PC-9 (cell line): Measurements from ENCODE around the gene RYR1. TPM values are rescaled to one million over a fixed set of nuclear protein-coding genes. Genes with fewer than 3 reads are reported as not detected.
"Not testable (repeated sequence)": the region's sequence is repeated elsewhere in the genome, so short reads cannot be mapped to it uniquely, and the experiment has no call there.

Experiments
- BruUV-seq: library from RNA; stranded (reverse); fragments of 400-500 nt; replicated peaks from 2 replicates; lab custom pipeline; 2021; lab: Mats Ljungman, UMichigan
- CTCF ChIA-PET: fragments of 300-600 bp; sonication (Branson Sonifier 250); formaldehyde crosslinking; loops from one replicate; lab custom pipeline; 2022; ENCODE audit warnings: antibody characterized with exemption; lab: Charles Lee
- POLR2A ChIA-PET: fragments of 300-600 bp; sonication (Branson Sonifier 250); formaldehyde crosslinking; loops from one replicate; lab custom pipeline; 2022; ENCODE audit warnings: antibody characterized with exemption; ENCODE audit not compliant: unreplicated experiment; lab: Charles Lee
- DNase-seq, 2 experiments: peaks; one replicate each; pipeline versions ENCODE4 v3.0.0 to v3.0.0-alpha.2; 2015 to 2022; ENCODE audit warnings: mixed read lengths in 1 of 2
- H2AFZ ChIP-seq: fragments of 200-600 bp; sonication (generic); 2 replicates; pipeline ENCODE4 v1.8.1; 2017; ENCODE audit warnings: antibody characterized with exemption
- H3F3A ChIP-seq: fragments of 200-600 bp; sonication (generic); 2 replicates; pipeline ENCODE4 v1.8.1; 2017; ENCODE audit warnings: antibody characterized with exemption, mild to moderate bottlenecking, low read depth; ENCODE audit not compliant: insufficient read depth
- H3K27ac ChIP-seq: fragments of 200-600 bp; sonication (generic); 2 replicates; pipeline ENCODE4 v1.6.1; 2016; ENCODE audit warnings: mixed run types
- H3K27me3 ChIP-seq: fragments of 200-600 bp; sonication (generic); 2 replicates; pipeline ENCODE4 v1.6.1; 2016; ENCODE audit warnings: low read depth, mixed run types; ENCODE audit not compliant: insufficient read depth
- H3K36me3 ChIP-seq: fragments of 200-600 bp; sonication (generic); 2 replicates; pipeline ENCODE4 v1.6.1; 2016; ENCODE audit warnings: low read depth, mixed run types
- H3K4me1 ChIP-seq: fragments of 200-600 bp; sonication (generic); replicated peaks from 2 replicates; pipeline ENCODE4 v1.6.1; 2016; ENCODE audit warnings: mixed run types; ENCODE audit not compliant: insufficient read depth
- H3K4me2 ChIP-seq: fragments of 200-600 bp; sonication (generic); 2 replicates; pipeline ENCODE4 v1.6.1; 2017; ENCODE audit warnings: mixed run types
- H3K4me3 ChIP-seq: fragments of 200-600 bp; sonication (generic); 2 replicates; pipeline ENCODE4 v1.6.1; 2016; ENCODE audit warnings: mixed run types
- H3K79me2 ChIP-seq: fragments of 200-600 bp; sonication (generic); 2 replicates; pipeline ENCODE4 v1.6.1; 2017; ENCODE audit warnings: low read depth, mixed run types
- H3K9me2 ChIP-seq: fragments of 200-600 bp; sonication (generic); 2 replicates; pipeline ENCODE4 v1.8.1; 2017; ENCODE audit warnings: mild to moderate bottlenecking; ENCODE audit not compliant: insufficient read depth
- H3K9me3 ChIP-seq: fragments of 200-600 bp; sonication (generic); 2 replicates; pipeline ENCODE4 v1.8.1; 2016; ENCODE audit warnings: low read depth; ENCODE audit not compliant: insufficient read depth
- H4K20me1 ChIP-seq: fragments of 200-600 bp; sonication (generic); 2 replicates; pipeline ENCODE4 v1.8.1; 2017; ENCODE audit not compliant: insufficient read depth
- EZH2 ChIP-seq: fragments of 200-600 bp; sonication (generic); IDR thresholded peaks from 2 replicates; pipeline ENCODE4 v1.8.0; 2017; ENCODE audit warnings: antibody characterized with exemption, low read depth
- intact Hi-C: fragments of 100-400 bp; cut with micrococcal nuclease; formaldehyde crosslinking; loops from one replicate; pipeline ENCODE4 v1.10.0; 2022; ENCODE audit not compliant: unreplicated experiment
- total RNA-seq: library from RNA; stranded (reverse); gene quantifications from 2 replicates; pipeline ENCODE4 v1.2.3, GENCODE V29; 2021
- TF ChIP-seq, protein P1 (sequence below): fragments of 200-600 bp; sonication (generic); conservative IDR thresholded peaks from 2 replicates; pipeline ENCODE4 v1.6.1; 2017; ENCODE audit warnings: mixed run types, antibody characterized with exemption, mild to moderate bottlenecking, moderate library complexity

RYR1 gene
- total RNA-seq, 1 experiment from 2014 or later, result 1.0 TPM

- Histone ChIP-seq H3K4me1 (no peaks in the 10 kb centered on the region), H3K36me3 (no peaks in the 10 kb centered on the region), H3K9me2 (no peaks in the 10 kb centered on the region), H3K9me3 (no peaks in the 10 kb centered on the region), H3K27ac (no peak within 1 kb of the TSS), H2AFZ (no peak within 1 kb of the TSS), H4K20me1 (no peaks in the 10 kb centered on the region), H3K4me3 (no peak within 1 kb of the TSS), H3K4me2 (no peak within 1 kb of the TSS), H3K79me2 (no peaks in the 10 kb centered on the region), H3F3A (no peaks in the 10 kb centered on the region), H3K27me3 (peaks cover 11% of the 10 kb centered on the region)
- no peak for DNase-seq
- intact Hi-C loops, result no loop called here
- BruUV-seq, result no TSS peak
- CTCF ChIA-PET, result no interaction called here
- TF ChIP-seq EZH2, result no peak
- TF ChIP-seq, protein P1, sequence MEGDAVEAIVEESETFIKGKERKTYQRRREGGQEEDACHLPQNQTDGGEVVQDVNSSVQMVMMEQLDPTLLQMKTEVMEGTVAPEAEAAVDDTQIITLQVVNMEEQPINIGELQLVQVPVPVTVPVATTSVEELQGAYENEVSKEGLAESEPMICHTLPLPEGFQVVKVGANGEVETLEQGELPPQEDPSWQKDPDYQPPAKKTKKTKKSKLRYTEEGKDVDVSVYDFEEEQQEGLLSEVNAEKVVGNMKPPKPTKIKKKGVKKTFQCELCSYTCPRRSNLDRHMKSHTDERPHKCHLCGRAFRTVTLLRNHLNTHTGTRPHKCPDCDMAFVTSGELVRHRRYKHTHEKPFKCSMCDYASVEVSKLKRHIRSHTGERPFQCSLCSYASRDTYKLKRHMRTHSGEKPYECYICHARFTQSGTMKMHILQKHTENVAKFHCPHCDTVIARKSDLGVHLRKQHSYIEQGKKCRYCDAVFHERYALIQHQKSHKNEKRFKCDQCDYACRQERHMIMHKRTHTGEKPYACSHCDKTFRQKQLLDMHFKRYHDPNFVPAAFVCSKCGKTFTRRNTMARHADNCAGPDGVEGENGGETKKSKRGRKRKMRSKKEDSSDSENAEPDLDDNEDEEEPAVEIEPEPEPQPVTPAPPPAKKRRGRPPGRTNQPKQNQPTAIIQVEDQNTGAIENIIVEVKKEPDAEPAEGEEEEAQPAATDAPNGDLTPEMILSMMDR, result no peak
- POLR2A ChIA-PET, result interaction anchor here (0.6 kb wide), 1 partner anchor 475 kb away, joined by 5 read pairs; no protein-coding TSS in a partner anchor
These were observed 7.6 kb upstream of the RYR1 start, which contains the start of gene RASGRP4 for GRCh38 chr19:38425810-38426466. RASGRP4 (minus strand) TSS chr19:38426219; CDS start chr19:38426091, 128 bp downstream.

DNA sequence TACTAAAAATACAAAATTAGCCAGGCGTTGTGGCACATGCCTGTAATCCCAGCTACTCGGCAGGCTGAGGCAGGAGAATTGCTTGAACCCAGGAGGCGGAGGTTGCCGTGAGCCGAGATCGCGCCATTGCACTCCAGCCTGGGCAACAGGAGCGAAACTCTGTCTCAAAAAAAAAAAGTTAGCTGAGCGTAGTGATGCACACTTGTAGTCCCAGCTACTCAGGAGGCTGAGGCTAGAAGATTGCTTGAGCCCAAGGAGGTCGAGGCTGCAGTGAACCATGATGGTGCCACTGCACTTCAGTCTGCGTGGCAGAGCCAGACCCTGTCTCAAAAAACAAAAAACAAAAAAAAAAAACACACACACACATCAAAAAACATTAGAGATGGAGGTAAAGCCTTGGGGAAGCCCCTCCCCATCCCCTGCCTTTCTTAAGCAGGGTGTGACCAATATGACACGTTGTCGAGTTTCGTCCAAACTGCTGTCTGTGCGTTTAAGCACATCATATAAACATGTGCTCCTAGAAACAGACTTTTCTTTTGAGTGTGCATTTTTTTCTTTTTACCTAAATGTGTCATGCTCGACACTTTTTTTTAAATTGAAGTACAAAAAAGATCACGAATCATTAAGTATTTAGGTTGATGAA is 6.3 kb upstream of the RYR1 start:
- H3K27ac ChIP-seq, H3K79me2 ChIP-seq, H2AFZ ChIP-seq, H3K4me3 ChIP-seq, DNase-seq, BruUV-seq, H3K4me2 ChIP-seq, H4K20me1 ChIP-seq, H3K9me2 ChIP-seq, CTCF ChIA-PET, H3K9me3 ChIP-seq, H3K36me3 ChIP-seq, H3K4me1 ChIP-seq, H3F3A ChIP-seq, intact Hi-C loops: not testable (repeated sequence)
- peaks cover 11% of the 10 kb centered on the region for H3K27me3 ChIP-seq
- POLR2A ChIA-PET, result interaction anchor here (0.7 kb wide), 1 partner anchor 764 kb away, joined by 8 read pairs; no protein-coding TSS in a partner anchor

DNA sequence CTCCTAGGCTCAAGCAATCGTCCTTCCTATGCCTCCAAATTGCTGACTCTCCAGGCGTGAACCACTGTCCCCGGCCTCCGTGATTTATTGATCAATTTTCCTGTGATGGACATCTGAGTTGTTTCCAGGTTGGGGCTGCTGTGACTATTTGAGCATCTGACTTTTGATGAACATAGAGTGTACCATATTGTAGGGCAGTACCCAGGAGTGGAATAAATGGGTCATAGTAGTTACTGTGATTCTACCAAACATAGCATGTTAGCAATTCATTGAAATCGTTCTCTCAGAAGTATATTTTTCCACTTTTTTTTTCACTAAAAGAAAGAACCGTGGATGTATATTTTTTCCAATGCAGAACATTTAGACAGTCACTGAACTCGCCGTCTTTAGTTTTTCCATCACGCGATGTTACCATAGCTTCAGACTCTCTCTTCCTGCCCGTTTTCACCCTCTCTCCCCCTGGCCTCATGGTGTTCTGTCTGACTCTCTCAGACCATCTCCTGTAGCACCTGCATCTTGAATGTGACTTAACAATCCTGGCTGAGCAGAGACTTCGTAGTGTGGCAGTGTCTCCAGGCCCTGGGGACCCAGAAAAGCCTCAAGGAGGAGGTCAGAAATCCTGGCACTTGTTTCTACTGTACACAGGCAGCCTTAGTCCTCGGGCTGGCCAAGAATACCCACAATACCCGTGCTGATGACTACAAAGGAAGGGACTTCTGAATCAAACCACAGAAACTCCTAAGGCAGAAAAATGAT is 4.3 kb upstream of the RYR1 start:
- intact Hi-C loops, result no loop called here
- H3K9me3 ChIP-seq, result no peaks in the 10 kb centered on the region
- H3F3A ChIP-seq, result no peaks in the 10 kb centered on the region
- BruUV-seq, result no TSS peak
- no peaks in the 10 kb centered on the region for H3K4me1 ChIP-seq
- no peak overlapping the region for H3K27ac ChIP-seq
- CTCF ChIA-PET, result no interaction called here
- no peak overlapping the region for H3K4me2 ChIP-seq
- H3K36me3 ChIP-seq, result no peaks in the 10 kb centered on the region
- no peaks in the 10 kb centered on the region for H3K79me2 ChIP-seq
- no peak for DNase-seq
- POLR2A ChIA-PET, result no interaction called here
- no peaks in the 10 kb centered on the region for H4K20me1 ChIP-seq
- no peak overlapping the region for H2AFZ ChIP-seq
- H3K9me2 ChIP-seq, result no peaks in the 10 kb centered on the region
- H3K4me3 ChIP-seq, result no peak overlapping the region
- TF ChIP-seq, protein P1, result no peak
- TF ChIP-seq EZH2, result no peak
- peaks cover 11% of the 10 kb centered on the region for H3K27me3 ChIP-seq
